Measurements from ENCODE around the gene RAB39A.

The RAB39A gene

GRCh38 chr11:107928767-107929507, 689 bp downstream of the RAB39A start:
- H3K4me1 ChIP-seq (ENCODE audit: insufficient read depth, low read length) = no peaks in the 10 kb centered on the region
- no peak for TF ChIP-seq EZH2 (IDR thresholded peaks at IDR 0.05; ENCODE audit: borderline replicate concordance, low read depth, low read length, severe bottlenecking)
- no peak for TF ChIP-seq CTCF (IDR thresholded peaks at IDR 0.05; ENCODE audit: borderline replicate concordance, extremely low read depth, low read length, poor library complexity, severe bottlenecking)
- H3K36me3 ChIP-seq (ENCODE audit: insufficient read depth, low read length) = no peaks in the 10 kb centered on the region
- no peaks in the 10 kb centered on the region for H3K27me3 ChIP-seq (ENCODE audit: insufficient read depth, low read length, poor library complexity)
- no peaks in the 10 kb centered on the region for H3K79me2 ChIP-seq (ENCODE audit: insufficient read depth, low read length)
- H3K27ac ChIP-seq (ENCODE audit: low read length) = no peak overlapping the region
- ATAC-seq (ENCODE audit: insufficient read depth, low read depth) (no peak), DNase-seq (no peak)
- H3K9ac ChIP-seq (ENCODE audit: low read depth, low read length) = no peak overlapping the region
- no peak overlapping the region for H2AFZ ChIP-seq (ENCODE audit: low read depth, low read length)
- no peak overlapping the region for H3K4me3 ChIP-seq (ENCODE audit: low read depth in 1 of 2, low read length in 2 of 2)
- no peaks in the 10 kb centered on the region for H4K20me1 ChIP-seq (ENCODE audit: insufficient read depth, low read length)
- no peaks in the 10 kb centered on the region for H3K9me3 ChIP-seq (ENCODE audit: insufficient read depth, low read length, severe bottlenecking)
- no peak overlapping the region for H3K4me2 ChIP-seq (ENCODE audit: insufficient read depth, low read length)

- DNase-seq (no peak), ATAC-seq (ENCODE audit: insufficient read depth, low read depth) (no peak)
- Histone ChIP-seq H2AFZ (ENCODE audit: low read depth, low read length) (no peak overlapping the region), H3K9me3 (ENCODE audit: insufficient read depth, low read length, severe bottlenecking) (no peaks in the 10 kb centered on the region), H3K4me3 (ENCODE audit: low read depth in 1 of 2, low read length in 2 of 2) (no peak overlapping the region), H3K27ac (ENCODE audit: low read length) (no peak overlapping the region), H3K36me3 (ENCODE audit: insufficient read depth, low read length) (no peaks in the 10 kb centered on the region), H3K9ac (ENCODE audit: low read depth, low read length) (no peak overlapping the region), H3K27me3 (ENCODE audit: insufficient read depth, low read length, poor library complexity) (no peaks in the 10 kb centered on the region), H4K20me1 (ENCODE audit: insufficient read depth, low read length) (no peaks in the 10 kb centered on the region), H3K79me2 (ENCODE audit: insufficient read depth, low read length) (no peaks in the 10 kb centered on the region), H3K4me1 (ENCODE audit: insufficient read depth, low read length) (no peaks in the 10 kb centered on the region), H3K4me2 (ENCODE audit: insufficient read depth, low read length) (no peak overlapping the region)
- TF ChIP-seq CTCF (IDR thresholded peaks at IDR 0.05; ENCODE audit: borderline replicate concordance, extremely low read depth, low read length, poor library complexity, severe bottlenecking) (no peak), EZH2 (IDR thresholded peaks at IDR 0.05; ENCODE audit: borderline replicate concordance, low read depth, low read length, severe bottlenecking) (no peak)
These were observed 1.5 kb downstream of the RAB39A start for GRCh38 chr11:107929611-107930200.

- no peak overlapping the region for H3K4me3 ChIP-seq (ENCODE audit: low read depth in 1 of 2, low read length in 2 of 2)
- H2AFZ ChIP-seq (ENCODE audit: low read depth, low read length) = no peak overlapping the region
- no peaks in the 10 kb centered on the region for H4K20me1 ChIP-seq (ENCODE audit: insufficient read depth, low read length)
- H3K9me3 ChIP-seq (ENCODE audit: insufficient read depth, low read length, severe bottlenecking) = no peaks in the 10 kb centered on the region
- H3K4me1 ChIP-seq (ENCODE audit: insufficient read depth, low read length) = no peaks in the 10 kb centered on the region
- no peak for DNase-seq
- no peak overlapping the region for H3K9ac ChIP-seq (ENCODE audit: low read depth, low read length)
- TF ChIP-seq CTCF (IDR thresholded peaks at IDR 0.05; ENCODE audit: borderline replicate concordance, extremely low read depth, low read length, poor library complexity, severe bottlenecking) = no peak
- no peak for TF ChIP-seq EZH2 (IDR thresholded peaks at IDR 0.05; ENCODE audit: borderline replicate concordance, low read depth, low read length, severe bottlenecking)
- ATAC-seq (ENCODE audit: insufficient read depth, low read depth) = no peak
- no peak overlapping the region for H3K4me2 ChIP-seq (ENCODE audit: insufficient read depth, low read length)
- H3K27me3 ChIP-seq (ENCODE audit: insufficient read depth, low read length, poor library complexity) = no peaks in the 10 kb centered on the region
- no peak overlapping the region for H3K27ac ChIP-seq (ENCODE audit: low read length)
- no peaks in the 10 kb centered on the region for H3K36me3 ChIP-seq (ENCODE audit: insufficient read depth, low read length)
- no peaks in the 10 kb centered on the region for H3K79me2 ChIP-seq (ENCODE audit: insufficient read depth, low read length)
These were observed 3.0 kb downstream of the RAB39A start for GRCh38 chr11:107931206-107931605.

Data from DND-41 (cell line).